Measurements from ENCODE around the gene HCRTR1.
A peak's percentile ranks its signal among the peaks of the same experiment; 100 is the strongest.

The HCRTR1 gene

GRCh38 chr1:31617218-31617915, at the start of gene HCRTR1:
Gene HCRTR1 (plus strand): TSS chr1:31617689. CDS start chr1:31619193, 1,504 bp downstream.
- DNase-seq: peak; percentile 43

GRCh38 chr1:31567956-31568570, 49.4 kb upstream of the HCRTR1 start:
- no peak for DNase-seq

- no peak for DNase-seq
These were observed 48.4 kb upstream of the HCRTR1 start for GRCh38 chr1:31568895-31569595.

DNA sequence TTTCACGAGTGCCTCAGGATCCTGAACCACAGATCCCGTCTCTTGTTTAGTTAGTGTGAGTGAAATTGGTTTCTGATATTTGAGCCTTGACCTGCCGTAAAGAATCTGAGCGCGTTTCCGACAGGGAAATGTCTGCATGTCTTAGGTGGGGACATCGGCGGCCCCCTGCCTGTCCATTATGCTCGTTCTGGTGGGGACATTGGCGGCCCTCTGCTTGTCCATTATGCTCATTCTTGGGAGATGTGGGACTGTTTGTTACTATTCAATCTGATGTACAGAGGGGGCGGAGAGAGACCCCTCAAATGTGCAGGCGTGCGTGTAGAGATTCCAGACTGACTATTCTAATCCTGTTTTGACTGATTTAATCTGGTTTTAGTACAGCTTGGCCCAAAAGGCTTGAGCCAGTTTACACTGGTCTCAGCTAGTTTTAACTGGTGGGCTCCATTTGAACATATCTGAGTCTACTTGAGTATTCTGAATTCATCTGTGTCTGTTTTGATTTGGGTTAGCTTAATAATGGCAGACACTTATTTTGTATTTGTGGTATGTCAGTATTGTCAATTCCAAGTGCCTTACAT, 47.8 kb upstream of the HCRTR1 start:
- peak; percentile 37 for DNase-seq

DNA sequence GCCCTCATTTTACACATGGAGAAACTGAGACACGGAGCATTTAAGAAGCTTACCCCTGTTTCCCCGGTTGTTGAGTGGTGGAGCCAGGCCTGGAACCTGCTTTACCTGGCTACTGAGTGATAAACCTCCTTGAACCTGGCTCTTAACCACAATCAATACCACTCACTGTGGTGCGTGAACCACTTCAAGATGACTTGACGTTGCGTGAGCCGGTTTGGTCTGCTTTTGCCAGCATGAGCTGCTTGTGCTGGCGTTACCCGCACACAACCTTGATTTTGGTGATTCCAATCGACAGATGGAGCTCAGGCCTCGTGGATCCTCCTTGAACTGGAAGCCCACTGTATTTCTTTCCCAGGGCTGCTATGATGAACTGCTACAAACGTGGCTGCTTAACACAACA, 47.3 kb upstream of the HCRTR1 start:
- no peak for DNase-seq

GRCh38 chr1:31570906-31571305, 46.6 kb upstream of the HCRTR1 start:
- DNase-seq: no peak

DNA sequence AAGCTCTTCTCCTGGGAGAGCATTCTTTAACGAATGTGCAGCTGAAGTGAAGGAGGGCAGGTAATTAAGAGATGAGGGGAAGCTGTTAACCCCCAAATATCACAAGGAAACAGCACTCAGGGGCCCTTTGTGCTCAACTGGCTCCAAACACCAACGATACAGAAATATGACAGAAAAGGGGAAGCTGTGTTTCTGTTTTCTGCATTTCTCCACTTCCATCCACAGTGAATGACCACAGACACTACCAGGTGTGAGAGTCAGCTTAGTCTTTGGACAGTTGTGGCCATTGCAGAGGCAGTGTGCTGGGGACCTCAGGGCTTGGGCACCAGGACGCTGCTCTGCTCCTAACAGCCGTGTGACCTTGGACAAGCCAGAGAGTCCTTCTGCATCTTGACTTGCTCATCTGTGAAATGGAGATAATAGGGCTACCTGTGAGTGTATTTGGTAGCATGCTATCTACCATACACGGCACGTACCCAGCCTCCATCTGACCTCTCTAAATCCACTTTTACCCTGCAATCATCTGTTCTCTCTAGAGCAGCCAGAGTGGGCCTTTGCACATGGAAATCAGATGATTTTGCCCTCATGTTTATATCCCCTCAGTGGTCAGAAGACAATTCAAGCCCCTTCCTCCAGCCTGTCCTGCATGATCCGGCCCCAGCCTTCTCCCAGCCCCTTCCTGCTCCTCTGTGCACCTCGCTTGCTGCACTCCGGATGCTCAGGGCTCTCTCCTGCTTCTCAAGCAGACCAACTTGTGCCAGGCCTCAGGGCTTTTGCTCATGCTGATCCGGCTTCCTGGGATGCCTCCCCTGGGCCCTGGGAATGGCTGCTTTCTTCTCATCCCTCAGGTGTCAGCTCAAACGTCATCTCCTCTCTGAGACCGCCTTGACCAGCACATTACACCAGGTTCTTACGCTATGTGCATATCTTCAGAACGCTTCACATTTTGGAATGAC, 45.9 kb upstream of the HCRTR1 start:
- no peak for DNase-seq

- no peak for DNase-seq
These were observed 45.0 kb upstream of the HCRTR1 start for GRCh38 chr1:31572323-31573104.

DNA sequence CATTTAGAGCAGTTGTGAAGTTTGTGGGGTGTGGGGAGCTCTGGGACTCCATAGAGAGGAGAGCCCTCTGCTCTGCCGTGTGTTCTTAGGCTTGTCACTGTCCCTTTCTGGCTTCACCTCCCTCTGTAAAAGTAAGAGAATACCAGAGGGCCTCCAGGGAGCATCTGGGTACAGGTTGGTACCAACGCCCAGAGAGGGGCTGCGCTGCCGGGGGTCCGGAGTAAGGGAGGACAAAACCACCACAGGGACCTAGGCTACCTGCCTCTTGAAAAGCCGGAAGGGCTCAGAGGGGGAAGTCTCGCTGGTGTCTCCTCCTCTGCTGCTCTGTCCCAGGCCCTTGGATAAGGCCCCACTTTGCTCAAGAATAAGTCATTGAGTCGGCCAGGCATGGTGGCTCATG, 44.2 kb upstream of the HCRTR1 start:
- DNase-seq: no peak

DNA sequence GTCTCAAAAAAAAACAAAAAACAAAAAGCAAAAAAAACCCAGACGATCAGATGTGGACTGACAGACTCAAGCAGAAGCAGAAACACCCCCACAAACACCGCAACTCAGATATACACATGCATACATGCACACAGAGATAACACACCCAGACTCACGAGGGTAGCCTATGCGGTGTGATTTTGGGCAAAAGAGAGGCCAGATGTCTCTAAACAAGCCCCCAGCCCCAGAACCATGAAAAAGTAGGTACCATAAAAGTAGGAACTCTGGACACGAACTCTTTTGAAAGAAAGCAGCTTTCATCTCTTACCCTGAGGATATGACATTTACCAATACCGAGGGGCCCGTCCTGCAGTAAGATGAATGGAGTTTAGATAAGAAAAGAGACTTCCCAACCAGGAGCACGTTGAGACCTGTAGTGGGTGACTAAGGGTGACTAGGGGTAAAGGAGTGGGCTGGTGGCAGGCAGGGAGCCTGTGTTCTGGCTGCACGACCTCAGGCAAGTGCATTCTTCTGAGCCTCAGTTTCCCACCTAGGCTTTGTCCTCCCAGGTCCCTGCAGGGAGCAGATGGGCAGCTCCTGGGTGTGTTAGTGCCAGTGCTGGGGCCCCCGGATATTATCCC, 42.6 kb upstream of the HCRTR1 start:
- DNase-seq: no peak

DNA sequence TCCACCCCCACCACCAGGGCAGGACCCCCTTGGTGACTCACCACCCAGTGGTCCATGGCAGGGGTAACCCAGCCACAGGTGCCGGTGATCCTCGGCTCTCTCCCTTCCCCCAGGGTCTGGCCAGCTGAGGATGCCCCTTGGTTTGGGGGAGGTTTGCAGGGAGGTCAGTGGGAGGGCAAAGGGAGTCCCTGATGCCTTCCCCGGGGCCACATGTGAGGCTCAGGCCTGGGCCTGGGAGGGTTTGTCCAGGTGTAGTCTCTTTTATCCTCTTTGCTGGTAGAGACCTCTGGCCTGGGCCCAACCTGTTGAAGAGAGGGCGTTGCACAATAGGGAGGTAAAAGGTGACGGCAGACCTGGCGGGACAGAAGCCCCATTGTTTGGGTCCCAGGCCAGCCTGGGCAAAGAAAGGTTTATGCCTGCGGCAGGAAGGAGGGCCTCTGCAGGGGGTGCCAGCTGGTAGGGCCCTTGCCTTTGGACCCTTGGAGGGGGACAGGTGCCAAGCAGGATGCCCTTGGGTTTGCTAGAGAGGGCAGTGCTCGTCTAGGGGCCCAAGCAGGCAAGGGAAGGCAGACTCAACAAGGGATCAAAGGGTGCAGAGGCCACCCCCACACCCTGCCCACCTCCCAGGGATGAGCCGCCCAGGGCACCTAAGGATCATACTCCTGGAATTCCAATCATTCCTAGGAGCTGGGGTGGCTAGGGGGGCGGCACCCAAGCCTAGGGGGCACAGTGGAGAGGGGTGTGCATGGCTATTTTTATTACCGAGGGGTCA, 41.9 kb upstream of the HCRTR1 start:
- no peak for DNase-seq

- DNase-seq: peak; percentile 33
These were observed 41.3 kb upstream of the HCRTR1 start, which contains the start of gene TINAGL1 for GRCh38 chr1:31576201-31576669. Gene TINAGL1 (plus strand): TSS chr1:31576515. CDS start chr1:31577149, 634 bp downstream.

GRCh38 chr1:31576743-31577455, 40.6 kb upstream of the HCRTR1 start:
- no peak for DNase-seq

- no peak for DNase-seq
These were observed 39.8 kb upstream of the HCRTR1 start for GRCh38 chr1:31577515-31578192.

DNA sequence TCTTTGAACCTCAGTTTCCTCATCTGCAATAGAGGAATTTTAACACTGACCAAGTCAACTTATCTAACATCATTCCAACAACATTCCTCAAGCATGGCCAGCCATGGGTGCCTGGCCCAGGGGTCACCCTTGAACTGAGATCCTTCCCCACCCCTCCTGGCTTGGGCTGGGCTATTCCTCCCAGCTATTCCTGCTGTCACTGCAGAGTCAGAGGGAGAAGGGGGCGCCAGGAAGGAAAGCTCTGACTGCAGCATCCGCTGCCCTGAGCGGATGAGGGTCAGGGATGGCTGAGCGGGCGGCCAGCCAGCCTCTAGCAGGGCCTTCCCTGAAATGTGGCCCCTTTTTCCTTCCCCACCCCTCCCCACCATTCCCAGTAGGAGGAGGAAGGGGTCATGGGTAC, 38.1 kb upstream of the HCRTR1 start:
- peak; percentile 46 for DNase-seq

GRCh38 chr1:31580513-31580870, 37.0 kb upstream of the HCRTR1 start:
- DNase-seq: no peak

GRCh38 chr1:31580891-31581603, 36.4 kb upstream of the HCRTR1 start:
- DNase-seq: no peak

All from eye (tissue), 1 donor.